Tibial nerve (tissue), 4 donors: ENCODE measurements around the gene PLEKHS1. TPM values are rescaled to one million over a fixed set of nuclear protein-coding genes. Genes with fewer than 3 reads are reported as not detected.
"Not testable (repeated sequence)": the region's sequence is repeated elsewhere in the genome, so short reads cannot be mapped to it uniquely, and the experiment has no call there.

ENCODE experiments used
- DNase-seq, 2 donors: peaks; one replicate each; pipeline ENCODE4 v3.0.0-alpha.2; 2019; ENCODE audit warnings: low spot score in 2 of 2
- H3K27ac ChIP-seq, 4 donors: fragments of 200-600 bp; sonication (generic) in 3 of 4; one replicate each; pipeline ENCODE4 v1.5.1; 2017 to 2019; ENCODE audit warnings: mild to moderate bottlenecking in 1 of 4
- H3K27me3 ChIP-seq, 2 donors: fragments of 200-600 bp; sonication (generic) in 1 of 2; one replicate each; pipeline versions ENCODE4 v1.5.1 to v1.6.0; 2017 to 2019
- H3K36me3 ChIP-seq, 3 donors: fragments of 200-600 bp; sonication (generic); one replicate each; pipeline ENCODE4 v1.5.1; 2018 to 2019
- H3K4me1 ChIP-seq, 4 donors: fragments of 200-600 bp; sonication (generic) in 3 of 4; one replicate each; pipeline ENCODE4 v1.5.1; 2017 to 2019
- H3K4me3 ChIP-seq, 4 donors: fragments of 200-600 bp; sonication (generic) in 3 of 4; one replicate each; pipeline ENCODE4 v1.5.1; 2017 to 2019; ENCODE audit warnings: mild to moderate bottlenecking in 1 of 4, moderate library complexity in 1 of 4
- H3K9me3 ChIP-seq, 4 donors: fragments of 200-600 bp; sonication (generic) in 3 of 4; one replicate each; pipeline ENCODE4 v1.5.1; 2017 to 2019
- CTCF ChIP-seq, 5 experiments: fragments of 200-600 bp in 3 of 5; fragments of 450-650 bp in 2 of 5; sonication (generic) in 3 of 5; IDR thresholded peaks; one replicate each; pipeline ENCODE4 v1.5.1; 2016 to 2019; ENCODE audit warnings: antibody characterized with exemption in 5 of 5, mild to moderate bottlenecking in 3 of 5, moderate library complexity in 2 of 5
- EP300 ChIP-seq, 2 donors: sonication (generic); formaldehyde crosslinking; IDR thresholded peaks; one replicate each; pipeline ENCODE4 v1.6.1; 2017; ENCODE audit warnings: antibody characterized with exemption in 2 of 2, mild to moderate bottlenecking in 1 of 2
- POLR2A ChIP-seq, 2 donors: fragments of 450-650 bp; IDR thresholded peaks; one replicate each; pipeline ENCODE4 v1.6.1; 2017; ENCODE audit warnings: antibody characterized with exemption in 2 of 2, mild to moderate bottlenecking in 2 of 2, moderate library complexity in 2 of 2
- WGBS, 2 donors: methylation state at CpG; one replicate each; pipeline ENCODE4 v1.1.5; 2018; 5-methylcytosine and 5-hydroxymethylcytosine counted together
- total RNA-seq, 4 donors: library from RNA; depleted of rRNA; stranded (reverse); fragments of >200 nt; gene quantifications; one replicate each; pipeline ENCODE4 v1.1.0, GENCODE V29; 2016

The PLEKHS1 gene
- total RNA-seq, 4 donors from 2014 or later = not detected

GRCh38 chr10:113762083-113762482, 10.6 kb downstream of the PLEKHS1 start:
- WGBS, 2 donors = 48 to 52% methylated on average over 1 of the region's 1 CpG
- TF ChIP-seq CTCF (IDR thresholded peaks at IDR 0.05) = no peak
- TF ChIP-seq EP300 (IDR thresholded peaks at IDR 0.05) = no peak
- no peak for TF ChIP-seq POLR2A (IDR thresholded peaks at IDR 0.05)

GRCh38 chr10:113764582-113764981, 13.1 kb downstream of the PLEKHS1 start:
- Histone ChIP-seq H3K4me3 (no peak overlapping the region), H3K9me3 (peaks cover 0 to 7% (median 0%) of the 10 kb centered on the region in 4 donors), H3K4me1 (no peaks in the 10 kb centered on the region), H3K27me3 (no peaks in the 10 kb centered on the region), H3K36me3 (no peaks in the 10 kb centered on the region), H3K27ac (no peak overlapping the region)
- WGBS, 2 donors = 76 to 80% methylated on average over 1 of the region's 1 CpG
- DNase-seq = no peak
- no peak for TF ChIP-seq CTCF (IDR thresholded peaks at IDR 0.05)
- TF ChIP-seq EP300 (IDR thresholded peaks at IDR 0.05) = no peak
- no peak for TF ChIP-seq POLR2A (IDR thresholded peaks at IDR 0.05)

More at GRCh38 chr10:113762083-113762482, 10.6 kb downstream of the PLEKHS1 start:
- Histone ChIP-seq H3K4me1 (no peaks in the 10 kb centered on the region), H3K9me3 (peaks cover 0 to 7% (median 0%) of the 10 kb centered on the region in 4 donors), H3K36me3 (no peaks in the 10 kb centered on the region), H3K4me3 (no peak overlapping the region), H3K27ac (no peak overlapping the region), H3K27me3 (no peaks in the 10 kb centered on the region)
- no peak for DNase-seq

GRCh38 chr10:113765910-113766309, 14.4 kb downstream of the PLEKHS1 start:
- Histone ChIP-seq H3K9me3 (peaks cover 0 to 7% (median 0%) of the 10 kb centered on the region in 4 donors), H3K27ac (no peak overlapping the region), H3K27me3 (peaks cover 0 to 6% of the 10 kb centered on the region in 2 donors), H3K36me3 (no peaks in the 10 kb centered on the region), H3K4me1 (no peaks in the 10 kb centered on the region), H3K4me3 (no peak overlapping the region)
- WGBS, 2 donors = 56 to 66% methylated on average over 3 of the region's 3 CpGs
- TF ChIP-seq CTCF (IDR thresholded peaks at IDR 0.05) (no peak), POLR2A (IDR thresholded peaks at IDR 0.05) (no peak)
- DNase-seq = no peak

GRCh38 chr10:113767222-113767621, 15.7 kb downstream of the PLEKHS1 start:
- Histone ChIP-seq H3K4me1 (no peaks in the 10 kb centered on the region), H3K9me3 (peaks cover 0 to 7% (median 0%) of the 10 kb centered on the region in 4 donors), H3K36me3 (no peaks in the 10 kb centered on the region), H3K4me3 (no peak overlapping the region), H3K27me3 (peaks cover 0 to 6% of the 10 kb centered on the region in 2 donors), H3K27ac (no peak overlapping the region)
- 77 to 79% methylated on average over 2 of the region's 2 CpGs for WGBS, 2 donors
- DNase-seq = no peak
- no peak for TF ChIP-seq CTCF (IDR thresholded peaks at IDR 0.05)
- TF ChIP-seq POLR2A (IDR thresholded peaks at IDR 0.05) = no peak
- TF ChIP-seq EP300 (IDR thresholded peaks at IDR 0.05) = no peak

- WGBS, 2 donors = 85 to 89% methylated on average over 4 of the region's 4 CpGs
- no peak for TF ChIP-seq POLR2A (IDR thresholded peaks at IDR 0.05)
- no peak for TF ChIP-seq EP300 (IDR thresholded peaks at IDR 0.05)
- no peak for TF ChIP-seq CTCF (IDR thresholded peaks at IDR 0.05)
- H3K27ac ChIP-seq = no peak overlapping the region
- no peaks in the 10 kb centered on the region for H3K36me3 ChIP-seq
- peaks cover 0 to 6% of the 10 kb centered on the region in 2 donors for H3K27me3 ChIP-seq
- H3K4me3 ChIP-seq = no peak overlapping the region
- no peak for DNase-seq
- no peaks in the 10 kb centered on the region for H3K9me3 ChIP-seq
- H3K4me1 ChIP-seq = no peaks in the 10 kb centered on the region
Observed at GRCh38 chr10:113770346-113770745, 18.9 kb downstream of the PLEKHS1 start.

- not testable (repeated sequence) for H3K27ac ChIP-seq, H3K27me3 ChIP-seq, H3K36me3 ChIP-seq, H3K4me3 ChIP-seq, DNase-seq, H3K9me3 ChIP-seq, H3K4me1 ChIP-seq
- WGBS, 2 donors = 93 to 98% methylated on average over 3 of the region's 3 CpGs
Observed at GRCh38 chr10:113771131-113771530, 19.6 kb downstream of the PLEKHS1 start.
